ENCODE data around the gene NEGR1. TPM values are rescaled to one million over a fixed set of nuclear protein-coding genes. Genes with fewer than 3 reads are reported as not detected.
A peak's percentile ranks its signal among the peaks of the same experiment; 100 is the strongest.

NEGR1 gene
- polyA plus RNA-seq, 4 donors, result 3.5 to 5.2 (median 4.1) TPM

- DNase-seq (ENCODE audit: low read depth in 4 of 4, low spot score in 3 of 4), result no peak
Observed at GRCh38 chr1:71593523-71593922, 688.8 kb downstream of the NEGR1 start.

GRCh38 chr1:71592646-71593274 is 689.6 kb downstream of the NEGR1 start:
- no peak for DNase-seq (ENCODE audit: low read depth in 4 of 4, low spot score in 3 of 4)

- DNase-seq (ENCODE audit: low read depth in 4 of 4, low spot score in 3 of 4), result no peak
Observed at GRCh38 chr1:71589005-71589404, 693.3 kb downstream of the NEGR1 start.

- peak; percentile 10 to 27 (median 12) for DNase-seq (ENCODE audit: low read depth in 4 of 4, low spot score in 3 of 4)
Observed at GRCh38 chr1:71587961-71588360, 694.4 kb downstream of the NEGR1 start.

- no peak for DNase-seq (ENCODE audit: low read depth in 4 of 4, low spot score in 3 of 4)
Observed at GRCh38 chr1:71586030-71586429, 696.3 kb downstream of the NEGR1 start.

GRCh38 chr1:71583756-71584155 is 698.6 kb downstream of the NEGR1 start:
- DNase-seq (ENCODE audit: low read depth in 4 of 4, low spot score in 3 of 4), result no peak

GRCh38 chr1:71582673-71583072 is 699.7 kb downstream of the NEGR1 start:
- no peak for DNase-seq (ENCODE audit: low read depth in 4 of 4, low spot score in 3 of 4)

- DNase-seq (ENCODE audit: low read depth in 4 of 4, low spot score in 3 of 4), result no peak
Observed at GRCh38 chr1:71577451-71578131, 704.7 kb downstream of the NEGR1 start.

- no peak for DNase-seq (ENCODE audit: low read depth in 4 of 4, low spot score in 3 of 4)
Observed at GRCh38 chr1:71572038-71572437, 710.3 kb downstream of the NEGR1 start.

- DNase-seq (ENCODE audit: low read depth in 4 of 4, low spot score in 3 of 4), result no peak
Observed at GRCh38 chr1:71566413-71566812, 715.9 kb downstream of the NEGR1 start.

- no peak for DNase-seq (ENCODE audit: low read depth in 4 of 4, low spot score in 3 of 4)
Observed at GRCh38 chr1:71565831-71566230, 716.5 kb downstream of the NEGR1 start.

GRCh38 chr1:71565262-71565661 is 717.1 kb downstream of the NEGR1 start:
- DNase-seq (ENCODE audit: low read depth in 4 of 4, low spot score in 3 of 4), result no peak

- no peak for DNase-seq (ENCODE audit: low read depth in 4 of 4, low spot score in 3 of 4)
Observed at GRCh38 chr1:71562298-71562697, 720.0 kb downstream of the NEGR1 start.

- no peak for DNase-seq (ENCODE audit: low read depth in 4 of 4, low spot score in 3 of 4)
Observed at GRCh38 chr1:71561729-71562128, 720.6 kb downstream of the NEGR1 start.

GRCh38 chr1:71561206-71561605 is 721.1 kb downstream of the NEGR1 start:
- no peak for DNase-seq (ENCODE audit: low read depth in 4 of 4, low spot score in 3 of 4)

GRCh38 chr1:71559880-71560279 is 722.5 kb downstream of the NEGR1 start:
- no peak for DNase-seq (ENCODE audit: low read depth in 4 of 4, low spot score in 3 of 4)

GRCh38 chr1:71557138-71557537 is 725.2 kb downstream of the NEGR1 start:
- DNase-seq (ENCODE audit: low read depth in 4 of 4, low spot score in 3 of 4), result no peak

- no peak for DNase-seq (ENCODE audit: low read depth in 4 of 4, low spot score in 3 of 4)
Observed at GRCh38 chr1:71548398-71548890, 733.9 kb downstream of the NEGR1 start.

GRCh38 chr1:71542155-71542554 is 740.2 kb downstream of the NEGR1 start:
- no peak for DNase-seq (ENCODE audit: low read depth in 4 of 4, low spot score in 3 of 4)

- no peak for DNase-seq (ENCODE audit: low read depth in 4 of 4, low spot score in 3 of 4)
Observed at GRCh38 chr1:71533950-71534349, 748.4 kb downstream of the NEGR1 start.

GRCh38 chr1:71532343-71532742 is 750.0 kb downstream of the NEGR1 start:
- no peak for DNase-seq (ENCODE audit: low read depth in 4 of 4, low spot score in 3 of 4)

- no peak for DNase-seq (ENCODE audit: low read depth in 4 of 4, low spot score in 3 of 4)
Observed at GRCh38 chr1:71526824-71527223, 755.5 kb downstream of the NEGR1 start.

All from right renal pelvis (tissue), 4 donors.